Measurements from ENCODE around the gene CDADC1. TPM values are rescaled to one million over a fixed set of nuclear protein-coding genes. Genes with fewer than 3 reads are reported as not detected.

Gene CDADC1
- total RNA-seq, 2 donors from 2014 or later = 11.7 to 13.6 TPM

- intact Hi-C loops (cut with DNase I) = no loop called here
- no peak for ATAC-seq
- DNase-seq = no peak
These were observed 82.3 kb downstream of the CDADC1 start for GRCh38 chr13:49329831-49330545.

DNA sequence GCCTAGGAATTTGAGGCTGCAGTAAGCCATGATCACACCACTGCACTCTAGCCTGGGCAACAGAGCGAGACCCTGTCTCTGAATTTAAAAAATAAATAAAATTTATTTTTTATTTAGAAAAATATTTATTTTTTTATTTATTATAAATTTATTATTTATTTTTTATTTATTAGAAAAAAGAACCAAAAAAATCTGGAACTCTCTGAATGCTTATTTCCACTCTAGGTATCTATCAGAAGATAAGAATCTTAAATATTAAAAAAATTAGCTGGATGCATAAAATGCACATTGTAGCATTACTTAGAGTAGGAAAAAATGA, 82.8 kb downstream of the CDADC1 start:
- ATAC-seq = no peak
- intact Hi-C loops (cut with DNase I) = no loop called here

GRCh38 chr13:49336655-49337054, 88.9 kb downstream of the CDADC1 start:
- intact Hi-C loops (cut with DNase I) = no loop called here
- no peak for ATAC-seq
- no peak for DNase-seq

More for the DNA sequence above, 82.8 kb downstream of the CDADC1 start:
- no peak for DNase-seq

- DNase-seq (peak; percentile 29), ATAC-seq (peak; percentile 55 to 90)
- intact Hi-C loops (cut with DNase I) = no loop called here
These were observed 92.4 kb downstream of the CDADC1 start for GRCh38 chr13:49340161-49340560.

DNA sequence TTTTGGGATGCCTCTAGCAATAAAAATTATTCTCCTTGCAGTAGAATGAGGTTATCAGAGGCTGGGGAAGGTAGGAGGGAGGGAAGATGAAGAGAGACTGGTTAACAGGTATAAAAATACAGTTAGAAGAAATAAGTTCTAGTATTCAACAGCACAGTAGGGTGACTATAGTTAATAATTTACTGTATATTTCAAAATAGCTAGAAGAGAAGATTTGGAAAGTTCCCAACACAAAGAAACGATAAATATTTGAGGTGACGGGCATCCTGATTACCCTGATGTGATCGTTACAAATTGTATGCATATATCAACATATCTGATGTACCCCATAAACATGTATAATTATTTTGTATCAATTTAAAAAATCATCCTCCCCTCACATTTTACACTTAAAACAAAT, 93.8 kb downstream of the CDADC1 start:
- DNase-seq (no peak), ATAC-seq (no peak)
- intact Hi-C loops (cut with DNase I) = no loop called here

DNA sequence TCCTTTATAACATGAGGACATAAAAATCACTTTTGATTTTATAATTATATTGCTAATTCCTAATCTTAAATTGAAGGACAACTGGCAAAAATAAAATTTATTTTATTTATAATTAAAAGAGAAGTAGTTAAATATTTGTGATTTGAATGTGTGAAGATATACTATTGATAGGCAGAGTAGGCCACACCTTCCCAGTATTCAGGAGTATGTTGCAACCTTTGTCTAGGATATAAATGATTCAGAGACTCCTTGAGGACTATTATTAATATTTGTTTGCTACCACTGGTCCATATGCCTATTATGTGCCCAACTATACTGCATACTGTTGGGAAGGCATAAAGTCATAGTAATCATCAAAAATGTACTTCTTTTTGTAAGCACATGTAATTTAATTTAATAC, 94.2 kb downstream of the CDADC1 start:
- intact Hi-C loops (cut with DNase I) = no loop called here

DNA sequence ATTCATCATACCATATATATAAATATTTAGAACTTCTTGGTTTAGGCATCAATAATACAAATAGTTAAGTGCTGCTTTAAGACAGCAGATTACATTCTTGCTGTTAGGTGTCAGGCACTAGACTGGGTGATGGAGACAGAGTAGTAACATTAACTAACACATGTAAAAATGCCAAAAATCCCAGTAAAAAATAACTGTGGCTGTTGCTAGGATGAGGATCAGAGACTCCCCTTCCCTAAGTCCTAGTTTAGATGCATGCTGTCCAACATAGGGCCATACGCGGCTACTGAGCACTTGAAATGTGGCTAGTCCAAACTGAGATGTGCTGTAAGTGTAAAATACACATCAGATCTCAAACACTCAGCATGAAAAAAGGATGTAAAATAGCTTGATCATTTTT, 94.7 kb downstream of the CDADC1 start:
- ATAC-seq (no peak), DNase-seq (no peak)
- intact Hi-C loops (cut with DNase I) = no loop called here

More for the DNA sequence above, 94.2 kb downstream of the CDADC1 start:
- no peak for ATAC-seq
- no peak for DNase-seq

Other genes starting within 250 kb of the CDADC1 start
- gene MLNR, start 27.6 kb upstream of the CDADC1 start, total RNA-seq = not detected
- gene CAB39L, start 196.1 kb downstream of the CDADC1 start, total RNA-seq = 10 to 100 TPM; 16.4 to 20.2 TPM
- gene SETDB2, start 196.3 kb downstream of the CDADC1 start, total RNA-seq = 10 to 100 TPM; 12.8 to 13.5 TPM
- 10 to 100 TPM; 20.6 to 25.4 TPM for gene PHF11, start 248.0 kb downstream of the CDADC1 start, total RNA-seq